ENCODE measurements around the gene OR2T29.
"Not testable (repeated sequence)": the region's sequence is repeated elsewhere in the genome, so short reads cannot be mapped to it uniquely, and the experiment has no call there.

GRCh38 chr1:248551027-248551426 lies 11.5 kb downstream of the OR2T29 start:
- TF ChIP-seq CTCF (IDR thresholded peaks at IDR 0.05; ENCODE audit: low read length); EZH2phosphoT487 (IDR thresholded peaks at IDR 0.05; ENCODE audit: low read length); EZH2 (optimal IDR thresholded peaks at IDR 0.05; ENCODE audit: low read depth, low read length): not testable (repeated sequence)

Measured in MM.1S (cell line).